Fibroblast of the aortic adventitia (primary cell): Measurements from ENCODE around the gene TCP11L1. TPM values are rescaled to one million over a fixed set of nuclear protein-coding genes. Genes with fewer than 3 reads are reported as not detected.
A peak's percentile ranks its signal among the peaks of the same experiment; 100 is the strongest.
"Not testable (repeated sequence)": the region's sequence is repeated elsewhere in the genome, so short reads cannot be mapped to it uniquely, and the experiment has no call there.

Experiments used
- DNase-seq: peaks from one replicate; pipeline ENCODE4 v3.0.0-alpha.2; 2010; ENCODE audit warnings: low read depth
- H3K4me3 ChIP-seq: 2 replicates; pipeline ENCODE4 v1.5.1; 2011; ENCODE audit warnings: low read depth, mild to moderate bottlenecking, control low read depth, low read length, moderate library complexity
- total RNA-seq: library from RNA; depleted of rRNA; stranded (reverse); fragments of >200 nt; gene quantifications from 2 replicates; pipeline ENCODE4 v1.2.3, GENCODE V29; 2012; ENCODE audit warnings: low replicate concordance
- TF ChIP-seq, protein P1 (sequence below): IDR thresholded peaks from 2 replicates; pipeline ENCODE4 v1.5.1; 2011; ENCODE audit warnings: mild to moderate bottlenecking, low read length, control low read depth, inconsistent platforms; ENCODE audit not compliant: insufficient read depth

The TCP11L1 gene
- total RNA-seq, 1 donor = 44.4 TPM

DNA sequence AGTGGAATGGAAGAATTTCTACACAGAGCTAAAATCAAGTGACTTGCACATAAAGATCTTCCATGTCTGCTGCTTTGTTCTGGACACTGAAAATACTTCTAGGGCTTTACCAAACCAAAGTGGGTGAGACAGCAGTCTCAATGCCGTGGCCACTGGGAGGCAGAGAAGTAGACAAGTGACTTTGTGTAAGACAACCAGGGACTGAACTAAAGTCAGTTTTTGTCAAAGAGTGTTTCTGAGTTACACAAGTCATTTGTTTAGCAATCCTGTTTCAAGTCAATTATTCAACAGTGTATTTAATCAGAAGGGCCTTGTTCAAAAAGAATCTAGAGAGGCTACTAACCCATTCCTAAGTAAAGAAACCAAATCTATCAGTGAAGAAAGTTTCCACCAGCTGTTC lies 46.6 kb downstream of the TCP11L1 start:
- H3K4me3 ChIP-seq = no peak overlapping the region
- TF ChIP-seq, protein P1, sequence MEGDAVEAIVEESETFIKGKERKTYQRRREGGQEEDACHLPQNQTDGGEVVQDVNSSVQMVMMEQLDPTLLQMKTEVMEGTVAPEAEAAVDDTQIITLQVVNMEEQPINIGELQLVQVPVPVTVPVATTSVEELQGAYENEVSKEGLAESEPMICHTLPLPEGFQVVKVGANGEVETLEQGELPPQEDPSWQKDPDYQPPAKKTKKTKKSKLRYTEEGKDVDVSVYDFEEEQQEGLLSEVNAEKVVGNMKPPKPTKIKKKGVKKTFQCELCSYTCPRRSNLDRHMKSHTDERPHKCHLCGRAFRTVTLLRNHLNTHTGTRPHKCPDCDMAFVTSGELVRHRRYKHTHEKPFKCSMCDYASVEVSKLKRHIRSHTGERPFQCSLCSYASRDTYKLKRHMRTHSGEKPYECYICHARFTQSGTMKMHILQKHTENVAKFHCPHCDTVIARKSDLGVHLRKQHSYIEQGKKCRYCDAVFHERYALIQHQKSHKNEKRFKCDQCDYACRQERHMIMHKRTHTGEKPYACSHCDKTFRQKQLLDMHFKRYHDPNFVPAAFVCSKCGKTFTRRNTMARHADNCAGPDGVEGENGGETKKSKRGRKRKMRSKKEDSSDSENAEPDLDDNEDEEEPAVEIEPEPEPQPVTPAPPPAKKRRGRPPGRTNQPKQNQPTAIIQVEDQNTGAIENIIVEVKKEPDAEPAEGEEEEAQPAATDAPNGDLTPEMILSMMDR = no peak
- no peak for DNase-seq

DNA sequence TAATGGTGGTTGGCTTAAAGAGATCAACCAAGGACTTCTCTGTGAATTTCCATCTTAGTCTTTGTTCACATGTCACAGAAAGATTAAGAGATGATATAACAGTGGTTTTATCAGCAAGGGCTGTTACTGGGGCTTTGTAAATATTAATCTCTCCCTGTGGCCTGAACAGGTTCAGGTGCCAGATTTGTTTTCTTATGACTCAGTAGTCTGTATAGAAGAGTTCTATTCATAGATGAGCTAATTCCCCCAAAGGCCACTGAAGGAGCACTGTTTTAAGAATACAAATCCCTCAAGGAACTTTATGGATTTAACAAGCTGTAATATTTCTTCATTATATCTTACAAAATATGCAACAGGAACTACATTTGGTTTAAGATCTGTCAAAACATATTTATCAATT lies 50.4 kb downstream of the TCP11L1 start:
- DNase-seq = peak; percentile 44
- H3K4me3 ChIP-seq = no peak overlapping the region
- TF ChIP-seq, protein P1 = peak; percentile 30

GRCh38 chr11:33094157-33094556 lies 54.8 kb downstream of the TCP11L1 start:
- TF ChIP-seq, protein P1 = no peak
- H3K4me3 ChIP-seq = no peak overlapping the region
- DNase-seq = no peak

DNA sequence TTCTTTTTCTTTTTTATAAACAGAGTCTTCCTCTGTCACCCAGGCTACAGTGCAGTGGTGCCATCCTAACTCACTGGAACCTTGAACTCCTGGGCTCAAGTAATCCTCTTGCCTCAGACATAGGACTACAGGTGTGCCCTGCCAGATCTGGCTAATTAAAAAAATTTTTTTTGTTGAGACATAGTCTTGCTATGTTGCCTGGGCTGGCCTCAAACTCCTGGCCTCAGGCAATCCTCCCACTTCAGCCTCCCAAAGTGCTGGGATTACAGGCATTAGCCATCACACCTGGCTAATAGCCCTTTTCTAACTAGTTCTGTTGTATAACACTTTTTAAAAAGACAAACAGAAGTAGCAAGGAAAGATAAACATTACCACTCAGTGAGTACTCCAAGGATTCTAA lies 64.5 kb downstream of the TCP11L1 start:
- no peak overlapping the region for H3K4me3 ChIP-seq
- TF ChIP-seq, protein P1 = no peak
- DNase-seq = no peak

- DNase-seq = no peak
- TF ChIP-seq, protein P1 = no peak
- H3K4me3 ChIP-seq = no peak overlapping the region
These were observed 70.0 kb downstream of the TCP11L1 start for GRCh38 chr11:33109294-33109895.

- TF ChIP-seq, protein P1 = no peak
- H3K4me3 ChIP-seq = no peak overlapping the region
- DNase-seq = no peak
These were observed 70.7 kb downstream of the TCP11L1 start for GRCh38 chr11:33110083-33110482.

DNA sequence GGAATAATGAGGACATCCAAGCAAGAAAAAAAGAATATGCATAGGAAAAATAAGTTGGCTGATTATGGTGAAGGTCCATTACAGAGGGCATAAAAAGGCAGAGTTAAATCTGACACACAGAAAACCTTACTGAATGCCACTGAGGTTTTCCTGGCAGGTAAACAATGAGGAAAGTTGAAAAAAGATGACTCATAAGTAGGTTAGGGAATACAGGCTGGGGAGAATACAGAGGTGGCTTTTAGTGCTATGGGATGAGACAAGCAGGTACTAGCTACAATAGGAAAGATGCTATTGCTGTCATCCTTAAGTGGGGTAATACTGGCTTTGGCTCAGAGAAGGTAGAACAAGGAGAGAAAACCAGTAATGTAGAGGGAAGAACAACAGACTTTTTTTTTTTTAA lies 77.2 kb downstream of the TCP11L1 start:
- TF ChIP-seq, protein P1 = no peak

DNA sequence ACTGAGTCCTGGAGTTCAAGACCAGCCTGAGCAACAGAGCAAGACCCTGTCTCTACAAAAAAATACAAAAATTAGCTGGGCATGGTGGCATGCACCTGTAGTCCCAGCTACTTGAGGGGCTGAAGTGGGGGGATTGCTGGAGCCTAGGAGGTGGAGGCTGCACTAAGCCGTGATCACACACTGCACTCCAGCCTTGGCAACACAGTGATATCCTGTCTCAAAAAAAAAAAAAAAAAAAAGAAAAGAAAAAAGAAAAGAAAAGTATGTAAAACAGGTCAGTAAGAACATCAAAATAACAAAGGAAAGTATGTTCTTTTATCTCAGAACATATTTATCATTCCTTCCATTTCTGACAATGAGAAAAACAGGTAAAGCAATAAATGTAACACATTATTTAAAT lies 83.3 kb downstream of the TCP11L1 start:
- H3K4me3 ChIP-seq, DNase-seq: not testable (repeated sequence)

More for the DNA sequence above, 77.2 kb downstream of the TCP11L1 start:
- peak; percentile 6 for DNase-seq
- no peak overlapping the region for H3K4me3 ChIP-seq
